Umbilical cord (tissue), 2 donors: ENCODE measurements around the gene ATOSA. TPM values are rescaled to one million over a fixed set of nuclear protein-coding genes. Genes with fewer than 3 reads are reported as not detected.

Source experiments
- DNase-seq: peaks from one replicate; pipeline ENCODE4 v3.0.0-alpha.2; 2015; ENCODE audit warnings: low spot score
- total RNA-seq: library from RNA; depleted of rRNA; stranded (reverse); fragments of >200 nt; gene quantifications from one replicate; pipeline ENCODE4 v1.2.3, GENCODE V29; 2014; ENCODE audit warnings: low replicate concordance; ENCODE audit not compliant: insufficient read depth

Gene ATOSA
- total RNA-seq, 1 donor from 2014 or later, result 21.7 TPM

GRCh38 chr15:52651868-52652267 is 27.3 kb downstream of the ATOSA start:
- DNase-seq, result peak; percentile 97

GRCh38 chr15:52651114-52651513 is 28.1 kb downstream of the ATOSA start:
- DNase-seq, result no peak

GRCh38 chr15:52649686-52650085 is 29.5 kb downstream of the ATOSA start:
- DNase-seq, result no peak

GRCh38 chr15:52645916-52646315 is 33.3 kb downstream of the ATOSA start:
- no peak for DNase-seq

GRCh38 chr15:52642386-52643361 is 36.5 kb downstream of the ATOSA start:
- no peak for DNase-seq

GRCh38 chr15:52636459-52636858 is 42.7 kb downstream of the ATOSA start:
- no peak for DNase-seq

- no peak for DNase-seq
Measured at GRCh38 chr15:52635908-52636307, 43.3 kb downstream of the ATOSA start.

Other genes starting within 250 kb of the ATOSA start
- 40.4 TPM for gene MYO5A, start 150.5 kb downstream of the ATOSA start, total RNA-seq
- gene ARPP19, start 110.4 kb downstream of the ATOSA start, total RNA-seq, result 107 TPM
- gene ONECUT1, start 110.9 kb upstream of the ATOSA start, total RNA-seq, result 11.1 TPM